AG08395 (cell line): ENCODE data around the gene CCDC127.
"Not testable (repeated sequence)": the region's sequence is repeated elsewhere in the genome, so short reads cannot be mapped to it uniquely, and the experiment has no call there.

Experiments
- DNase-seq: peaks from one replicate; pipeline ENCODE4 v3.0.0; 2012; ENCODE audit warnings: mixed read lengths, low spot score

The CCDC127 gene

GRCh38 chr5:217494-218456, at the start of gene CCDC127, which contains the start of gene SDHA:
TSS of gene CCDC127 (minus strand) at chr5:218153. CDS start at chr5:216849, 1,304 bp downstream.
TSS of gene SDHA (plus strand) at chr5:218320. CDS start at chr5:218356, 36 bp downstream.
- DNase-seq, result peak; percentile 100

DNA sequence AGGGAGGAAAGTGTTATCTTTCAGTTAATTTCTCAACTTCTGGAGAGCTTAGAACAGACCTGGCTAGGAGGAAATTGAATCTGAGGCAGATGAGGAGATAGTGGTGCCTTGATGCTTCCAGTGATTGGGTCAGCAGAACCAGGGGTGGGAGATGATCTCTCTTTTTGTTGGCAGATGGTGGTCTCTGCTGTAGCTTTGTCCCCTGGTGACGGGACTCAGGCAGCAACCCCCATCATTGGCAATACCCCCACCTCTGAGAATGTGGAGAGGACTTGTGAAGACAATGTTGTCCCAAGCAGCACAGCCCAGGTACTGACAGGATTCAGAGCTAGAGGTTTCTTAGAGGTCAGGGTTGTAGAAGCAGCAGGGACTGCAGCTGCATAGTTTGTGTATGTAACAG, 49.8 kb upstream of the CCDC127 start:
- no peak for DNase-seq

DNA sequence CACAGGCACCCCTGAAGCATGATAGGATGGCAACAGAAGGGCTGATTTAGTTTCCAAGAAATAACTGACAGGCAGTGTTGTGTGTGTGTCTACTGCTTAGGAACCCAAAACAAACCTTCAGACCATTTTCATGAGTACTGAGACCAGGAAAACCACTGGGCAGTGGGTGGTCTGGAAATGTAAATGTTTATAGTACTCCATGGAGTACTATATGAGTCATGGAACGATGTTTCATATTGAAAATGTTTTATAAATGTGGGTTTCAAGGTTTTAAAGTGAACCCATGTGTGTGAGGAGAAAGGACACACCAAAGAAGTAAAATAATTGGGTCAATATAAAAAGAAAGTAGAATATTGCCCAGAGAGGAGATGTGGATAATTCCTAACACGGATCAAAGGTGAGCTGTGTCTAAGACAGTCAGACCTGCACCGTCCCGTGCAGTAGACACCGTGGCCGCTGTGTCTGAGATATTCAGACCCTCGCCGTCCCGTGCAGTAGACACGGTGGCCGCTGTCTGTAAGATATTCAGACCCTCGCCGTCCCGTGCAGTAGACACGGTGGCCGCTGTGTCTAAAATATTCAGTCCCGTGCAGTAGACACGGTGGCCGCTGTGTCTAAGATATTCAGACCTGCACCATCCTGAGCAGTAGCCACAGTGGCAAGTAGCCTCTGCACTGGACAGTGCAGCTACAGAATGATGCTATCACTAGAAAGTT, 48.5 kb upstream of the CCDC127 start:
- not testable (repeated sequence) for DNase-seq

DNA sequence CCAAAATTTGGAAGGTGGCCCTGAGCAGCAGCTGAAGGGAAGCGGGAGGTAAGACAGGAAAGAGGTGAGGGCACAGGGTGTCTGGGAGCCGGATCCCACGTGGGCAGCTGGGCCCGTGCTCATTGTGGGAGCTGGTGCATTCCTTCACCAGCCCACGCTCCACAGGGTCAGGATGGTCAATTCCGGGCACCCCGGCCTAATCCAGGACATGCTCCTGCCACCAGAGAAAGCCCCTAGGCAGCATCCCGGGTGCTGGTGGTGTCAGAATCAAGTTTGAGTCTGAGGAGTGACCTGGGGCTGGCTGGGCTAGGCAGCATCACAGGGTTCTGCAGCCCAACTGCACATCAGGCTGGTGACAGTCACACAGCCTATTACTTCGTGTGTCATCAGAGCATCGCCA, 46.4 kb upstream of the CCDC127 start:
- DNase-seq, result no peak

- DNase-seq, result peak; percentile 72
Observed at GRCh38 chr5:263275-263974, 45.5 kb upstream of the CCDC127 start.

- no peak for DNase-seq
Observed at GRCh38 chr5:257148-257547, 39.2 kb upstream of the CCDC127 start.

DNA sequence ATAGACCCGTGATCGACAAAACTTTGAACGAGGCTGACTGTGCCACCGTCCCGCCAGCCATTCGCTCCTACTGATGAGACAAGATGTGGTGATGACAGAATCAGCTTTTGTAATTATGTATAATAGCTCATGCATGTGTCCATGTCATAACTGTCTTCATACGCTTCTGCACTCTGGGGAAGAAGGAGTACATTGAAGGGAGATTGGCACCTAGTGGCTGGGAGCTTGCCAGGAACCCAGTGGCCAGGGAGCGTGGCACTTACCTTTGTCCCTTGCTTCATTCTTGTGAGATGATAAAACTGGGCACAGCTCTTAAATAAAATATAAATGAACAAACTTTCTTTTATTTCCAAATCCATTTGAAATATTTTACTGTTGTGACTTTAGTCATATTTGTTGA, 38.4 kb upstream of the CCDC127 start:
- DNase-seq, result not testable (repeated sequence)

- not testable (repeated sequence) for DNase-seq
Observed at GRCh38 chr5:255116-255515, 37.2 kb upstream of the CCDC127 start.

DNA sequence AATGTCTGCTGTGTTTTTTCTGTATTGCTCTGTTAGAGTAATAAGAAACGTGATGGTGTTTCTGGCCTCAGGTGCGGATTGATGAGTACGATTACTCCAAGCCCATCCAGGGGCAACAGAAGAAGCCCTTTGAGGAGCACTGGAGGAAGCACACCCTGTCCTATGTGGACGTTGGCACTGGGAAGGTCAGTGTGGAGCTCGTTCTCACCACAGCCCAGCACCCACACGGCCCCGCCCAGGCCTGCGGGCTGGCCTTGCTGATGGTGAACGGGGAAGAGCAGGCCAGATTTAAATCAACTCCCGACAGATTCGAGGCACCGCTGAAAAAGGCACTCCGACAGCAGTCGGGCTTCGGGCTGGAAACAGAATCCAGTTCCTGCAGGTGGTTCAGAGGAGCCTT, 36.4 kb upstream of the CCDC127 start:
- DNase-seq, result not testable (repeated sequence)

DNA sequence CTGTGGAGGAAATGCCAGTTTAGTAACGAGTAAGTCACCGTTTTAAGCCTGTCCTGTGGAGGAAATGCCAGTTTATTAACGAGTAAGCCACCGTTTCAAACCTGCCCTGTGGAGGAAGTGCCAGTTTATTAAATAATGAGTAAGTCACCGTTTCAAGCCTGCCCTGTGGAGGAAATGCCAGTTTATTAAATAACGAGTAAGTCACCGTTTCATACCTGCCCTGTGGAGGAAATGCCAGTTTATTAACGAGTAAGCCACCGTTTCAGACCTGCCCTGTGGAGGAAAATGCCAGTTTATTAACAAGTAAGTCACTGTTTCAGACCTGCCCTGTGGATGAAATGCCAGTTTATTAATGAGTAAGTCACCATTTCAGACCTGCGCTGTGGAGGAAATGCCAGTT, 34.6 kb upstream of the CCDC127 start:
- no peak for DNase-seq

GRCh38 chr5:251975-252374, 34.0 kb upstream of the CCDC127 start:
- DNase-seq, result not testable (repeated sequence)

DNA sequence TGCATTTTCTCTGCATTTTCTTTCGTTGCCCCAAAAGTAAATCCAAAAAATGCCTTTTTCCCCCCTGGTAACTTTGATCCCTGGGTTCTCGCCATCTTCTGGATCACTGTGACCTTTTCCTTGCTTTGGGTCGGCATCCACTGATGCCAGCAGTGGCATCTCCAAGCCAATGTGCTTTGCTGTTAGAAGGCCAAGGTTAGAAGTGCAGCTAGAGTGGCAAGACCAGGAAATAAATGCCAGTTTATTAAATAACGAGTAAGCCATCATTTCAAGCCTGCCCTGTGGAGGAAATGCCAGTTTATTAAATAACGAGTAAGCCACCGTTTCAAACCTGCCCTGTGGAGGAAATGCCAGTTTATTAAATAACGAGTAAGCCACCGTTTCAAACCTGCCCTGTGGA, 33.6 kb upstream of the CCDC127 start:
- not testable (repeated sequence) for DNase-seq

DNA sequence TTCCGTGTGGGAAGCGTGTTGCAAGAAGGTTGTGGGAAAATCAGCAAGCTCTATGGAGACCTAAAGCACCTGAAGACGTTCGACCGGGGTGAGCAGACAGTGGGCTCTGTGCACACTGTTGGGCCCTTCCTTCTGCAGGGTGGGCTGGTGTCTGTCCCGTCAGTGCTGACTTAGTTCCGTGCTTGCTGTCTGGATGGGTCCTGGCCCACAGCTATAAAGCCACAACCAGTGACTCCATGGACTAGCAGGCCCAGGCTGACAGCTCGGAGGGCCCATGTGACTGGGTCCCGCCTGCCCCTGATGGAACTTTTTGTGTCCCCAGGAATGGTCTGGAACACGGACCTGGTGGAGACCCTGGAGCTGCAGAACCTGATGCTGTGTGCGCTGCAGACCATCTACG, 33.1 kb upstream of the CCDC127 start:
- not testable (repeated sequence) for DNase-seq

- DNase-seq, result not testable (repeated sequence)
Observed at GRCh38 chr5:250396-250795, 32.4 kb upstream of the CCDC127 start.

DNA sequence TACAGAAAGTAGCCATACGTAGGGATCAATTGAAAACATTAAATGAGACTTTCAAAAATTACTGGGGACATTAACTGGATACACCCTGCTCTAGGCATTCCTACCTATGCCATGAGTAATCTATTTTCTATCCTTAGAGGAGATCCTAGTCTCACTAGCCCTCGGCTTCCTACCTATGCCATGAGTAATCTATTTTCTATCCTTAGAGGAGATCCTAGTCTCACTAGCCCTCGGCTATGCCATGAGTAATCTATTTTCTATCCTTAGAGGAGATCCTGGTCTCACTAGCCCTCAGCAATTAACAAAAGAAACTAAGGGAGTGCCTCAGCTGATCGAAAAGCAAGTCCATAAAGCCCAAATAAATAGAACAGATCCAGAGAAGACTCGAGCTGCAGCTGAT, 27.8 kb upstream of the CCDC127 start:
- DNase-seq, result not testable (repeated sequence)

DNA sequence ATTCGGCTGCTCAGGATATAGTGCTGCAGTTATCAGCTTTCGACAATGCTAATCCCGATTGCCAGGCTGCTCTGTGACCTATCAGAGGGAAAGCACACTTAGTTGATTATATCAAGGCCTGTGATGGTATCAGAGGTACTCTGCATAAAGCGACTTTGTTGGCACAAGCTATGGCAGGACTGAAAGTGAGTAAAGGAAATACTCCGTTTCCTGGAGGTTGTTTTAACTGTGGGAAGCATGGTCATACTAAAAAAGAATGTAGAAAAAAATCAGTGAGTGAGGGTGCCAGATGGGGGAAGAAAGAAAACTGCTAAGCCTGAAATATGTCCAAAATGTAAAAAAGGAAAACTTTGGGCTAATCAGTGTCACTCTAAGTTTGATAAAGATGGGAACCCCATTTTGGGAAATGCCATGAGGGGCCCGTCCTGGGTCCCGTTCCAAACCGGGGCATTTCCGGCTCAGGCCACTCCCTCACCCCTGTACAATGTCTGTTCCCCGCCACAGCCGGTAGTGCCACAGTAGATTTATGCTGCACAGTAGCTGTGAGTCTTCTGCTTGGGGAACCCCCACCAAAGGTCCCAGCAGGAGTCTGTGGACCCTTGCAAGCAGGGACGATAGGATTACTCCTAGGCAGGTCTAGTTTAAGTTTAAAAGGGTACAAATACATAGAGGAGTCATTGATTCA, 25.9 kb upstream of the CCDC127 start:
- not testable (repeated sequence) for DNase-seq

DNA sequence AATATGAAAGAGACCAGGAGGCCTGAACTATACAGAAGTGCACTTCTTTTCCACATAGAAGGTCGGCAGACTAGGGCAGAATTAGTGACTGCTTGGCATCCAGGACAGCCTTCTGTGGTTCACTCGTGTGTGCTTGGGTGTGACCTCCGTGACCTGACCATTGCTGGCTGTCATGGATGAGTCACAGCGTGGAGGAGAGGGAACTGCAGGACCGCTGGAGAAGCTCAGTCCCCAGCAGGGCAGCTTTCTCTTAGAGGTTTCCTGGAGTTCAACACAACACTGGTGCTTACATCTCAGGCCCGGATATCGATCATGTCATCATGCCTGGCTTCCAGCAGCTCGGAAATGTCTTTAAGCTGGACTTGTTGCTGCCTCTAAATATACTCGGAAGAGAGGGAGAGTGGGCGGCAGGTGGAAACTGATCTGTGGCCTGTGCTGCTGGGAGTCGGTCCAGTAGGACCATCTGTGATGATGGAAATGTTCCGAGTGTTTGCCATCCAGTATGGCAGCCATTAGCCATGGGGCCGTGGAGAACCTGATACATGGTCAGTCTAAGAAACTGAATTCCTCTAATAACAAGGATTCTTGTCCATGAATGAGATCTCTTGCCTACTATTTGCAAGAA, 23.2 kb upstream of the CCDC127 start:
- not testable (repeated sequence) for DNase-seq

DNA sequence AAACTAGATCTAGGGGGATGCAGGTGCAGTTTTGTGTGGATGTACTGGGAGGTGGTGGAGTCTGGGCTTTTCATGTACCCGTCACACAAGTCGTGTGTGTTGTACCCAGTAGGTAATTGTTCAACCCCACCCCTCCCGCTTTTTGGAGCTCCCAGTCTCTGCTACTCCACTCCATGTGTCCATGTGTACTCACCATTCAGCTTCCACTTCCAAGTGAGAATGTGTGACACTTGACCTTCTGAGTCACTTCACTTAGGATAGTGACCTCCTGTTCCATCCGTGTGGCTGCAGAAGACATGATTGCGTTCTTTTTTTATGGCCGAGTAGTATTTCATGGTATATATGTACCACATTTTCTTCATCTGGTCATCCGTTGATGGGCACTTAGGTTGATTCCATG, 22.6 kb upstream of the CCDC127 start:
- not testable (repeated sequence) for DNase-seq

GRCh38 chr5:237931-238330, 20.0 kb upstream of the CCDC127 start:
- not testable (repeated sequence) for DNase-seq

GRCh38 chr5:235527-235926, 17.6 kb upstream of the CCDC127 start:
- not testable (repeated sequence) for DNase-seq

- no peak for DNase-seq
Observed at GRCh38 chr5:234450-234849, 16.5 kb upstream of the CCDC127 start.
